ENCODE results near the gene RNPS1.
A peak's percentile ranks its signal among the peaks of the same experiment; 100 is the strongest.
"Not testable (repeated sequence)": the region's sequence is repeated elsewhere in the genome, so short reads cannot be mapped to it uniquely, and the experiment has no call there.

RNPS1 gene

GRCh38 chr16:2257726-2258125, 10.2 kb downstream of the RNPS1 start:
- no peak for DNase-seq (ENCODE audit: low read depth)

GRCh38 chr16:2256531-2257140, 11.3 kb downstream of the RNPS1 start:
- DNase-seq (ENCODE audit: low read depth) = no peak

- no peak for DNase-seq (ENCODE audit: low read depth)
These were observed 14.6 kb downstream of the RNPS1 start for GRCh38 chr16:2253293-2253692.

GRCh38 chr16:2252806-2253148, 15.1 kb downstream of the RNPS1 start:
- no peak for DNase-seq (ENCODE audit: low read depth)

GRCh38 chr16:2251296-2252111, 16.4 kb downstream of the RNPS1 start, which contains the start of gene ECI1:
Gene ECI1, minus strand, starts transcription at chr16:2251587. Its CDS starts 21 bp downstream, at chr16:2251566.
- DNase-seq (ENCODE audit: low read depth) = peak; percentile 79

- DNase-seq (ENCODE audit: low read depth) = peak; percentile 22
These were observed 17.2 kb downstream of the RNPS1 start for GRCh38 chr16:2250652-2251295.

- DNase-seq (ENCODE audit: low read depth) = no peak
These were observed 21.5 kb downstream of the RNPS1 start for GRCh38 chr16:2246301-2246885.

- no peak for DNase-seq (ENCODE audit: low read depth)
These were observed 22.8 kb downstream of the RNPS1 start for GRCh38 chr16:2244926-2245795.

- DNase-seq (ENCODE audit: low read depth) = no peak
These were observed 23.6 kb downstream of the RNPS1 start for GRCh38 chr16:2244301-2244700.

- no peak for DNase-seq (ENCODE audit: low read depth)
These were observed 24.1 kb downstream of the RNPS1 start for GRCh38 chr16:2243781-2244180.

GRCh38 chr16:2243031-2243528, 24.8 kb downstream of the RNPS1 start:
- DNase-seq (ENCODE audit: low read depth) = no peak

- DNase-seq (ENCODE audit: low read depth) = no peak
These were observed 25.3 kb downstream of the RNPS1 start for GRCh38 chr16:2242598-2242997.

GRCh38 chr16:2240331-2240730, 27.6 kb downstream of the RNPS1 start:
- not testable (repeated sequence) for DNase-seq (ENCODE audit: low read depth)

GRCh38 chr16:2238838-2239675, 28.9 kb downstream of the RNPS1 start:
- no peak for DNase-seq (ENCODE audit: low read depth)

GRCh38 chr16:2238150-2238837, 29.6 kb downstream of the RNPS1 start:
- no peak for DNase-seq (ENCODE audit: low read depth)

- no peak for DNase-seq (ENCODE audit: low read depth)
These were observed 30.3 kb downstream of the RNPS1 start for GRCh38 chr16:2237493-2238149.

GRCh38 chr16:2237102-2237482, 30.8 kb downstream of the RNPS1 start:
- no peak for DNase-seq (ENCODE audit: low read depth)

GRCh38 chr16:2236337-2237101, 31.4 kb downstream of the RNPS1 start, which contains the start of gene DNASE1L2:
Gene DNASE1L2, plus strand, starts transcription at chr16:2236444. Its CDS starts 373 bp downstream, at chr16:2236817.
- DNase-seq (ENCODE audit: low read depth) = no peak
